GM12873 (cell line): Measurements from ENCODE around the gene DENND5B.

ENCODE experiments used
- CTCF ChIP-seq: IDR thresholded peaks from 2 replicates; pipeline ENCODE4 v1.5.1; 2012; ENCODE audit warnings: low read depth, mild to moderate bottlenecking, moderate library complexity, low read length, control low read depth; ENCODE audit not compliant: insufficient read depth; ENCODE audit errors: missing control alignments

Gene DENND5B

GRCh38 chr12:31510034-31510433 lies 80.9 kb downstream of the DENND5B start:
- no peak for TF ChIP-seq CTCF

GRCh38 chr12:31508436-31509150 lies 82.3 kb downstream of the DENND5B start:
- TF ChIP-seq CTCF: no peak

- TF ChIP-seq CTCF: no peak
Observed at GRCh38 chr12:31507966-31508365, 83.0 kb downstream of the DENND5B start.

- no peak for TF ChIP-seq CTCF
Observed at GRCh38 chr12:31506515-31507306, 84.2 kb downstream of the DENND5B start.

GRCh38 chr12:31504625-31505222 lies 86.2 kb downstream of the DENND5B start:
- TF ChIP-seq CTCF: no peak

GRCh38 chr12:31499567-31499966 lies 91.4 kb downstream of the DENND5B start:
- no peak for TF ChIP-seq CTCF

GRCh38 chr12:31498424-31498823 lies 92.5 kb downstream of the DENND5B start:
- TF ChIP-seq CTCF: no peak
